MCF 10A (cell line): ENCODE data around the gene ANO5. TPM values are rescaled to one million over a fixed set of nuclear protein-coding genes. Genes with fewer than 3 reads are reported as not detected.
"Not testable (repeated sequence)": the region's sequence is repeated elsewhere in the genome, so short reads cannot be mapped to it uniquely, and the experiment has no call there.

ENCODE experiments used
- BruUV-seq: library from RNA; stranded (reverse); fragments of 400-500 nt; replicated peaks from 2 replicates; lab custom pipeline; 2021; lab: Mats Ljungman, UMichigan
- CTCF ChIA-PET: fragments of 300-600 bp; sonication (Branson Sonifier 250); formaldehyde crosslinking; extraction: SDS; loops from one replicate; lab custom pipeline; 2021; ENCODE audit warnings: antibody characterized with exemption, inconsistent platforms; lab: Yijun Ruan, JAX
- POLR2A ChIA-PET: fragments of 300-600, 350-650 bp; sonication (Branson Sonifier 250); formaldehyde crosslinking; extraction: SDS; loops from one replicate; lab custom pipeline; 2020; ENCODE audit warnings: antibody characterized with exemption, inconsistent platforms; lab: Yijun Ruan, JAX
- DNase-seq: peaks from one replicate; pipeline ENCODE4 v3.0.0-alpha.2; 2018; ENCODE audit not compliant: unreplicated experiment
- H3K27ac Mint-ChIP-seq: one replicate; pipeline ENCODE4 v1.8.0; 2022; ENCODE audit warnings: mild to moderate bottlenecking, low read depth, mixed read lengths; ENCODE audit not compliant: unreplicated experiment
- H3K27me3 Mint-ChIP-seq: one replicate; pipeline ENCODE4 v1.8.0; 2022; ENCODE audit warnings: mixed read lengths; ENCODE audit not compliant: insufficient read depth, unreplicated experiment
- H3K36me3 Mint-ChIP-seq: one replicate; pipeline ENCODE4 v1.8.0; 2022; ENCODE audit warnings: mild to moderate bottlenecking, moderate library complexity, mixed read lengths; ENCODE audit not compliant: insufficient read depth, unreplicated experiment
- H3K4me1 Mint-ChIP-seq: one replicate; pipeline ENCODE4 v1.8.0; 2022; ENCODE audit warnings: mixed read lengths; ENCODE audit not compliant: insufficient read depth, unreplicated experiment
- H3K4me3 Mint-ChIP-seq: one replicate; pipeline ENCODE4 v1.8.0; 2022; ENCODE audit warnings: mild to moderate bottlenecking, moderate library complexity, mixed read lengths; ENCODE audit not compliant: unreplicated experiment
- H3K9me3 Mint-ChIP-seq: one replicate; pipeline ENCODE4 v1.8.0; 2022; ENCODE audit warnings: mixed read lengths; ENCODE audit not compliant: unreplicated experiment
- intact Hi-C: fragments of 100-400 bp; cut with micrococcal nuclease; formaldehyde crosslinking; loops from 2 replicates; pipeline ENCODE4 v1.14.1; 2022
- total RNA-seq: library from RNA; stranded (reverse); gene quantifications from 2 replicates; pipeline ENCODE4 v1.2.3, GENCODE V29; 2022
- TF ChIP-seq, protein P1 (sequence below): fragments of 200-600 bp; IDR thresholded peaks from one replicate; pipeline ENCODE4 v1.8.0; 2022; ENCODE audit warnings: antibody characterized with exemption, mild to moderate bottlenecking; ENCODE audit not compliant: unreplicated experiment

Gene ANO5
- total RNA-seq, 1 experiment from 2014 or later: not detected

DNA sequence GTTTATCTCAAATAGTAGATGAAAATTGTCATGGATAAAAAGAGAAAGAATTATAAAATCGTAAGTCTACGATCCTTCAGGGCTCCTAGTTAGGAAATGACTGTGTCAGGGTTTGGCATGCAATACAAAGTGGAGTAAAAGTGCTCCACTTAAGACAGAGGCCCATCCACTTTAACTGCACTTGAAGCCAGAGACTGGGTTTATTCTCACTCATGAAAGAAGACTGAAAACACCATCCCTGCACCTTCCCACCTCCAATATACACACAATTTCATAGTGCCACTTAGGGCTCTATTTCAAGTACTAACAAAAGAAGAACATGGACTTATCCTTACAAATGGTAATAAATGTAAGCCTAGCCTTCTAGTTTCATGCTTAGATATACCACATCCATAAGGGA lies 70.7 kb downstream of the ANO5 start:
- Mint-ChIP-seq H3K27me3 (peaks cover 53% of the 10 kb centered on the region), H3K4me1 (no peaks in the 10 kb centered on the region), H3K4me3 (no peak overlapping the region), H3K9me3 (no peaks in the 10 kb centered on the region), H3K36me3 (no peaks in the 10 kb centered on the region), H3K27ac (no peak overlapping the region)
- intact Hi-C loops: no loop called here
- DNase-seq: no peak
- TF ChIP-seq, protein P1, sequence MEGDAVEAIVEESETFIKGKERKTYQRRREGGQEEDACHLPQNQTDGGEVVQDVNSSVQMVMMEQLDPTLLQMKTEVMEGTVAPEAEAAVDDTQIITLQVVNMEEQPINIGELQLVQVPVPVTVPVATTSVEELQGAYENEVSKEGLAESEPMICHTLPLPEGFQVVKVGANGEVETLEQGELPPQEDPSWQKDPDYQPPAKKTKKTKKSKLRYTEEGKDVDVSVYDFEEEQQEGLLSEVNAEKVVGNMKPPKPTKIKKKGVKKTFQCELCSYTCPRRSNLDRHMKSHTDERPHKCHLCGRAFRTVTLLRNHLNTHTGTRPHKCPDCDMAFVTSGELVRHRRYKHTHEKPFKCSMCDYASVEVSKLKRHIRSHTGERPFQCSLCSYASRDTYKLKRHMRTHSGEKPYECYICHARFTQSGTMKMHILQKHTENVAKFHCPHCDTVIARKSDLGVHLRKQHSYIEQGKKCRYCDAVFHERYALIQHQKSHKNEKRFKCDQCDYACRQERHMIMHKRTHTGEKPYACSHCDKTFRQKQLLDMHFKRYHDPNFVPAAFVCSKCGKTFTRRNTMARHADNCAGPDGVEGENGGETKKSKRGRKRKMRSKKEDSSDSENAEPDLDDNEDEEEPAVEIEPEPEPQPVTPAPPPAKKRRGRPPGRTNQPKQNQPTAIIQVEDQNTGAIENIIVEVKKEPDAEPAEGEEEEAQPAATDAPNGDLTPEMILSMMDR: no peak
- POLR2A ChIA-PET: no interaction called here
- no TSS peak for BruUV-seq
- CTCF ChIA-PET: interaction anchor here (0.7 to 1.2 kb wide), 2 partner anchors 19 to 21 kb away, joined by 3 read pairs; no protein-coding TSS in a partner anchor

DNA sequence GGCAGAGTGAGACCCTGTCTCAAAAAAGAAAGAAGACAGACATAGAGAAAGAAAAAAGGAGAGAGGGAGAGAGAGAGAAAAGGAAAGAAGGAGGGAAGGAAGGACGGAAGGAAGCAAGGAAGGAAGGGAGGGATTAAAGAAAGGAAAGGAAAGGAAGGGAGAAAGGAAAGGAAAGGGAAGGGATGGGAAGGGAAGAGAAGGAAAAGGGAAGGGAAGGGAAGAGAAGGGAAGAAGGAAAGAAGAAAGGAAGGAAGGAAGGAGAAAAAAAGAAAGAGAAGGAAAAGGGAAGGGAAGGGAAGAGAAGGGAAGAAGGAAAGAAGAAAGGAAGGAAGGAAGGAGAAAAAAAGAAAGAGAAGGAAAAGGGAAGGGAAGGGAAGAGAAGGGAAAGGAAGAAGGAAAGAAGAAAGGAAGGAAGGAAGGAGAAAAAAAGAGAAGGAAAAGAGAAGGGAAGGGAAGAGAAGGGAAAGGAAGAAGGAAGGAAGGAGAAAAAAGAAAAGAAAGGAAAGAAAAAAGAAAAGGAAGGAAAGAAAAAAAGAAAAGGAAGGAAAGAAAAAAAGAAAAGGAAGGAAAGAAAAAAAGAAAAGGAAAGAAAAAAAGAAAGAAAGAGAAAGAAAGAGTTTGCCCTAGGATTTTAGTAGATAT lies 76.2 kb downstream of the ANO5 start:
- H3K27ac Mint-ChIP-seq, DNase-seq, CTCF ChIA-PET, H3K4me3 Mint-ChIP-seq, H3K9me3 Mint-ChIP-seq, H3K36me3 Mint-ChIP-seq, H3K4me1 Mint-ChIP-seq, intact Hi-C loops, BruUV-seq, POLR2A ChIA-PET: not testable (repeated sequence)
- H3K27me3 Mint-ChIP-seq: peaks cover 63% of the 10 kb centered on the region

DNA sequence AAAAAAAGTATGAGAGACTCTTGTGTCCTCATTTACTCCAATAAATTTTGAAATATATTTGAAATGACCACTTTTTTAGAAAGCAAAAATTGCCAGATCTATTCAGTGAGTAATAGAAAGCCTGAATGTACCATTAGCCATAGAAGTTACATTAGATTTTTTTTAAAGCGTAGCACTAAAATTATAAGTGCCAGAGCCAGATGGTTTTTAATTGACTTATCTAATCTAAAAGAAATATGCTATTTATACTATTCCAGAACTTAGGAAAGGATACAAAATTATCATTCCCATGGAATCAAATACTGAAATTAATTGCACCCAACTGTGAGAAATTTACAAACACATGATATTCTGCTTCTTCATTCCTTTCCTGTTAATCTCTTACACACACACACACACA lies 80.9 kb downstream of the ANO5 start:
- CTCF ChIA-PET: interaction anchor here (1.0 kb wide), 1 partner anchor 29 kb away, joined by 4 read pairs; no protein-coding TSS in a partner anchor
- no peaks in the 10 kb centered on the region for H3K4me1 Mint-ChIP-seq
- DNase-seq: no peak
- no peaks in the 10 kb centered on the region for H3K36me3 Mint-ChIP-seq
- intact Hi-C loops: no loop called here
- TF ChIP-seq, protein P1: no peak
- H3K27me3 Mint-ChIP-seq: peaks cover 41% of the 10 kb centered on the region
- H3K9me3 Mint-ChIP-seq: no peaks in the 10 kb centered on the region
- no TSS peak for BruUV-seq
- H3K27ac Mint-ChIP-seq: no peak overlapping the region
- POLR2A ChIA-PET: no interaction called here
- H3K4me3 Mint-ChIP-seq: no peak overlapping the region

DNA sequence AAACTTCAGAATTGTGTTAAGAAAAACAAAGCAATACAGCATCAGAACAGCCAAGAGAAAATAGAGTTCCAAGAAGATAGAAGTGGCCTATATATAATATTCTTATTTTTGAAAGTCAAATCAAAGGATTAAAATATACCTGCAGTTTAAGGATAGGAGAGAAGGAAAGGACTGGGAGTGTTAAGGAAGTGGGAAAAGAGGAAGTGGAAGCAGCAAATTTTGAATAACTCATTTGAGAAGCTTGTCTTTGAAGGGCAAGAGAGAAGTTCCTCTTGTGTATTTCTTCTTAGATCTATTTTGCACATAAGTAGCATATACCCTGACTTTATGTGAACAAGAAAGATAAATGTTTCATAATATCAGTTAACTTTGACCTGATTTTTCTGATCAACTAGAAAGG lies 82.7 kb downstream of the ANO5 start:
- no peak for DNase-seq
- Mint-ChIP-seq H3K9me3 (no peaks in the 10 kb centered on the region), H3K36me3 (no peaks in the 10 kb centered on the region), H3K27ac (no peak overlapping the region), H3K4me1 (no peaks in the 10 kb centered on the region), H3K4me3 (no peak overlapping the region), H3K27me3 (peaks cover 42% of the 10 kb centered on the region)
- BruUV-seq: no TSS peak
- intact Hi-C loops: no loop called here
- TF ChIP-seq, protein P1: no peak
- CTCF ChIA-PET: no interaction called here
- POLR2A ChIA-PET: no interaction called here
